ENCODE results near the gene MAPRE2. TPM values are rescaled to one million over a fixed set of nuclear protein-coding genes. Genes with fewer than 3 reads are reported as not detected.
A peak's percentile ranks its signal among the peaks of the same experiment; 100 is the strongest.

The MAPRE2 gene
- total and polyA plus RNA-seq, 12 donors = 30.2 to 144 (median 87.6) TPM

- WGBS, 4 donors = 58 to 71% (median 64%) methylated on average over 9 of the region's 9 CpGs
- H3K27ac ChIP-seq = peak overlapping the region in 1 of 5 donors; percentile 31
- H3K27me3 ChIP-seq = no peaks in the 10 kb centered on the region
- DNase-seq = no peak
- intact Hi-C loops (cut with DNase I) = no loop called here
- H3K4me3 ChIP-seq = no peak overlapping the region
- peaks cover 12 to 44% of the 10 kb centered on the region in 2 donors for H3K4me1 ChIP-seq (replicated peaks in 1 of 2)
- H3K9me3 ChIP-seq (replicated peaks in 1 of 3) = no peaks in the 10 kb centered on the region
- no peaks in the 10 kb centered on the region for H3K36me3 ChIP-seq (replicated peaks in 1 of 2)
- no peak for TF ChIP-seq POLR2A (IDR thresholded peaks at IDR 0.05)
- no peak for TF ChIP-seq CTCF (IDR thresholded peaks at IDR 0.05)
These were observed 19.1 kb downstream of the MAPRE2 start for GRCh38 chr18:35060122-35060815.

- Histone ChIP-seq H3K9me3 (replicated peaks in 1 of 3) (no peaks in the 10 kb centered on the region), H3K4me1 (replicated peaks in 1 of 2) (peaks cover 12 to 44% of the 10 kb centered on the region in 2 donors), H3K27ac (peak overlapping the region in 2 of 5 donors; percentile 16 to 29), H3K27me3 (no peaks in the 10 kb centered on the region), H3K4me3 (no peak overlapping the region), H3K36me3 (replicated peaks in 1 of 2) (no peaks in the 10 kb centered on the region)
- no peak for DNase-seq
- WGBS, 4 donors = 85 to 92% (median 88%) methylated on average over 7 of the region's 7 CpGs
- TF ChIP-seq CTCF (IDR thresholded peaks at IDR 0.05) (no peak), POLR2A (IDR thresholded peaks at IDR 0.05) (no peak)
- intact Hi-C loops (cut with DNase I) = no loop called here
These were observed 20.1 kb downstream of the MAPRE2 start for GRCh38 chr18:35061336-35061735.

GRCh38 chr18:35061804-35062203, 20.6 kb downstream of the MAPRE2 start:
- H3K36me3 ChIP-seq (replicated peaks in 1 of 2) = no peaks in the 10 kb centered on the region
- H3K9me3 ChIP-seq (replicated peaks in 1 of 3) = no peaks in the 10 kb centered on the region
- peaks cover 12 to 44% of the 10 kb centered on the region in 2 donors for H3K4me1 ChIP-seq (replicated peaks in 1 of 2)
- WGBS, 4 donors = 79 to 82% (median 80%) methylated on average over 7 of the region's 7 CpGs
- H3K27me3 ChIP-seq = no peaks in the 10 kb centered on the region
- peak overlapping the region in 2 of 5 donors; percentile 16 to 29 for H3K27ac ChIP-seq
- no peak for TF ChIP-seq POLR2A (IDR thresholded peaks at IDR 0.05)
- TF ChIP-seq CTCF (IDR thresholded peaks at IDR 0.05) = no peak
- H3K4me3 ChIP-seq = no peak overlapping the region
- intact Hi-C loops (cut with DNase I) = no loop called here
- no peak for DNase-seq

- no peak overlapping the region for H3K4me3 ChIP-seq
- H3K9me3 ChIP-seq (replicated peaks in 1 of 3) = no peaks in the 10 kb centered on the region
- intact Hi-C loops (cut with DNase I) = no loop called here
- no peaks in the 10 kb centered on the region for H3K27me3 ChIP-seq
- H3K27ac ChIP-seq = peak overlapping the region in 1 of 5 donors; percentile 29
- peaks cover 12 to 49% of the 10 kb centered on the region in 2 donors for H3K4me1 ChIP-seq (replicated peaks in 1 of 2)
- no peak for DNase-seq
- WGBS, 4 donors = 61 to 71% (median 71%) methylated on average over 5 of the region's 5 CpGs
- H3K36me3 ChIP-seq (replicated peaks in 1 of 2) = no peaks in the 10 kb centered on the region
- TF ChIP-seq POLR2A (IDR thresholded peaks at IDR 0.05) = no peak
- no peak for TF ChIP-seq CTCF (IDR thresholded peaks at IDR 0.05)
These were observed 21.2 kb downstream of the MAPRE2 start for GRCh38 chr18:35062408-35062807.

Measured in adrenal gland (tissue), 12 donors.